Stimulated activated CD4-positive, alpha-beta T cell treated with anti-CD3 and anti-CD28 coated beads, Interleukin-1b, Interleukin-23, amount 100 ng/mL, for 48 hours (primary cell): ENCODE data around the gene ASPG.

Experiments
- DNase-seq: peaks from one replicate; pipeline ENCODE4 v3.0.0-alpha.2; 2020

ASPG gene

DNA sequence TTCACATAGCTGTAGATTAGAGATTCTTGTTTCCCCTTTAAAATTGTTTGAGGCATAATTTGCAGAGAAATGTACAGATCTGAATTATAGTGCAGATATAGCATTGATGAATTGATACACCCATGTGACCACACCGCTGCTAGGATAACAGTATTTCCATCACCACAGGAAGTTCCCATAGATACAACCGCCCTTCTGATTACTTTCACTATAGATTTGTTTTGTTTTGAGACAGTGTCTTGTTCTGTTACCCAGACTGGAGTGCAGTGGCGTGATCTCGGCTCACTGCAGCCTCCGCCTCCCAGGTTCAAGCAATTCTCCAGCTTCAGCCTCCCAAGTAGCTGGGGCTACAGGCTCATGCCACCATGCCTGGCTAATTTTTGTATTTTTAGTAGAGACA lies 8.8 kb upstream of the ASPG start:
- no peak for DNase-seq

DNA sequence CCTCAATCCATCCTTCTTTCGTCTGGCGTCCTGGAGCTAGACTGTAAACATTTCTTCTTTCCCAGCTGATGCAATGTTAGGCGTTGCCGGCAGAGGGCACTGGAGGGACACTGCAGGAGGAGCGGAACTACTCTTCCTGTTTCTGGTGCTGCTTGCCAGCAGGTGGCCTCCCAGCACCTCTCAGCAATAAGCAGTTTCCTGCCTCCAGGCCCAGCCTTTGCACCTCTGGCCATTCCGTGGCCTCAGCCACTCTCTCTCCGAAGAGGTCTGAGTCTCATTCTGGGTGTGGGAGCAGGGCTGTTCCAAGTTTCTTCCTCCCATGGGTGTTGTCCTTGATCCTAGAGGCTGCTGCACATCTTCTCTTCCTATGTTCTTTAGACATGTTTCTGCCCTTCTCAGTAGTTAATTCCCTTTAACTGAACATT lies 7.5 kb upstream of the ASPG start:
- DNase-seq = peak; percentile 88

DNA sequence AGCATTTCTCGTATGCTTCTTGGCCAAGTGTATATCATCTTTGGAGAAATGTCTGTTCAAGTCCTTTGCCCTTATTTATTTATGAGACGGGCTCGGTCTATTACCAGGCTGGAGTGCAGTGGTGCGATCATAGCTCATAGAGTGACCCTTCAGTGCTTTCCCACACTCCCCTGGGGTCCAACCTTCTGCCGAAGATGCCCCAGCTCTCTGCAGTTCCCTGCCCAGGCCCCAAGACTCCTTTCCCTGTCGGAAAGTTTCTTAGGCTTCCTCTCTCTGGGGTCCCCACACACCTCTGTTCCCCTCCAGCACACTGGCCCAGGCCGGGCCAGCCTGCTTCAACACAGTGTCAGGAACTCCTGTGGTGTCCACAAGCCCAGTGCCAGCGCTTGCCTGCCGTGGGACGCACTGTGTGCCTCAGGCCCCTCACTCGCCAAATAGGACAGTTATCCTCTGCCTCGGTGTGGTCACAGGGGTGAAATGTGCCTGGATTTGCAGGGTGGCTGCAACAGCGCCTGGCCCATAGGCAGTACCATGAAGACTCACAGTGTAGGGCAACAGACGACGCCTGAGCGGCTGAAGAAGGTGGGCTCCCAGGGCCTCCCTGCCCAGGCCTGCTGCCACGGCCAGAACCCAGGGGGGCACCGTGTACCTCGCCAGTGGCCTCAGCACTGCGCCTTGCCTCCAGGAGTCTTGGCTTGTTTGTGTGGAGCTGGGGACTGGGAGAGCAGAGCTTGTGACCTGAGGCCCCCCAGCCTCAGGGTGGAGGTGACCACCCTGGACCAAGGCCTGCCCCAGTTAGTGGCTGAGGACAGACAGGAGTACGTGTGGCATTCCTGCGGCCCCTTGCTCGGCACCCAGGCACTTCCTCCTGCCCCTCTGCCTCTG lies 4.9 kb upstream of the ASPG start:
- no peak for DNase-seq

DNA sequence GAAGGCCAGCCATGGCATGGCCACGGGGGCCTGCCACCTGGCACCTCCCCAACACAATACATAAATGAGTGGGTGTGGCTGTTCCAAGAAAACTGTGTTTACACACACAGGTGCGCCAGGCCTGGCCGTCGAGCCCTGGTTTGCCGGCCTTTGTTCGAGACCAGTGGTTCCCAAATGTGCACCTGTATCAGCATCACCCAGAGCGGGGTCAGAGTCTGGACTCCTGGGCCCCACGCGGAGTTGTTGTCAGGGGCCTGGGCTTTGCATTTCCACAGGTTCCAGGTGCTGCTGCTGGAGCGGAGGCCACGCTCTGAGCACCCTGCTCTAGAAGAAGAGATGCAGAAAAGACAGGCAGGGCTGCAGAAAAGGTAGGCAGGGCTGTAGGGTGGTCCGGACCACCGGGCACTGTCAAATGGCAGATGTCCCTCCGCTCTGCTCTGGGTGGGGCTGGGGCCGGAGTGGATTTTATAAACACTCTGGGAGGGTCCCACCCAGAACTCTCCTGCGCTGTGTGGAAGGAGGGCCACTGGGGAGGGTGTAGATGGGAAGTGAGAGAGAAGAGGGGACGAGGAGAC lies 4.2 kb upstream of the ASPG start:
- DNase-seq = no peak

DNA sequence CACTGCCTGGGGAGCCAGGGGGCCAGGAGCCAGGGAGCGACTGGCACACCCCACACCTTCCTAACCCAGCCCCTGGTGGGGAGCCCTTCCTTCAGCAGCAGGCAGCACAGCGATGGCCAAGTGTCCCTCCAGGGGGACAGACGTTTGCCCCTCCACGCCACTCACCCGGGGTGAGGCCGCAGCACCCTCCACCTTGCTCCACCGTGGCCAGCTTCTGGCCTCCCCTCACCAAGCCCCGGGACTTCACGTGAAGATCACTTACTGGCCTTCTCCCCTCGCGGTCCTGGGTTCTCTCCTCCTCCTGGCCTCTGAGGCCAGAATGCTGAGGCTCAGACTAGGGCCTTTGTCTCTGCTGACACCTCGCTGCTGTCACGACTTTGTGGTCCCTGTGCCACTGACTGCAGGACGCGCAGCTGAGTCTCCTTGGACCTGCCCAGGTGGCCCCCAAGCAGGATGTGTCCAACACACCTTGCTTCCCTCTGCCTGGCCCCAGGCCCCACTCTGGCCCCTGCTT lies 3.5 kb upstream of the ASPG start:
- no peak for DNase-seq

DNA sequence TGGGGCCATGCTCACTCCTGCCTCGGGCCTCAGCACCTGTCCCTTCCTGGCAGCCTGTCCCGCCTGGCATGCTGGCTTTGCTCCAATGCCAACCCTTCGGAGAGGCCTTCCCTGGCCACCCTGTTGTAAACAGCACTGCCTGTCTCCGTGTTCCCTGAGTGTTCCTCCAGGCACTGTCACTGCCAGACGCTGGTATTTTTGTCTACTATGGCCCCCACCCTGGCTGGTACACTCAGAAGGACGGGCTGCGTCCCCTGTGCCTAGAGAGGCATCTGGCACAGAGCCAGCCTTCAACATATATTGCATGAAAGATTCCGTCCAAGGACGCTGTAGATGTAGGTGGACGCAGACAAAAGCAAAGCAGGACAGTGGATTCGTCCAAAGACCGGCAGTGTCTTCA lies 2.7 kb upstream of the ASPG start:
- DNase-seq = no peak

DNA sequence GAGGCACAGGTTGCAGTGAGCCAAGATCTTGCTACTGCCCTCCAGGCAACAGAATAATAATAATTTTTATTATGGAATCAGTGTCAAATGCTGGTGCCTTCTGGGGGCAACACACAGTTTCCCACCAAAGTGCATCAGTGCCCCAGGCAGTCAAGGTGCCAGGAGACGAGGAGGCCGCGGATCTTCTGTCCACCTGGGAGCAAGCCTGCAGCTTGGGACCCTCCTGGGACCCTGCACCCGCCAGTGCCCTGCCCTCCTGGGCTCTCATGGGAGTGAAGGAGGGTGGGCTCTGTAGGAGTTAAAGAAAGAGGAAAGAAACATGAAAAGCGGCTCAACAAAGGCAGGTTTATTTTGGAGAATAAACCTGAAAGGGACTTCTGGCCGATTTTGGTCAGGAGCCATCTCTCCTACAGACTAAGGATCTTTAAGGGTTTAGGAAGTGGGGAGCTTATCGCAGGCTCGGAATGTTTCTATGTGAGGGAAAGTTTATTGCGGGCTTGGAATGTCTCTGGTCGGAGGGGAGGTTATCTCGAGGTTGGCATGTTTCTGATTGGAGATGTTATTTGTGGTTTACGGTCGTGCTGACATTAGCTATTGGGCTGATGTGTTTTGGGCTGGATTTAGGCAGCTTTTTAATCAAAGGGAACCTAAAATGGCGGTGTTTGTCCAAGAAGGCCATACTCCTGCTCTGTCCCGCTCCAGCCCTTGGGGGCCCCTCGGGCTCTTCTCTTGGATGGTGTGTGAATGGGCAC lies 1.1 kb upstream of the ASPG start:
- DNase-seq = no peak

DNA sequence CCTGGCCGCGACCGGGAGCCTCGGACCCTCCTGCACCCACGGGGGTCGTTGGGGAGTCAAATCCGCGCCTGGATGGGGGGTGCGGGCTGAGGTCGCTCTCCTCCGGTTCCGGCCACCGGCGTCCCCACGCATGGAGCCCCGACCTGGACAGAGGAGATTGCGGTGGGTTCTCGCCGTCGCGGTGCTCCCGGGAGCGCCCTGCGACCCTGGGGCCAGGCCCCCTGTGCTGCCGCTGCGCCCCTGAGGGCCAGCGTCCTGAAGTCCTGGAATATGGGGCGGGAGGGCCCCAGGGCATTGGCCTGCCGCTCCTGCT lies 345 bp downstream of the ASPG start:
- no peak for DNase-seq

DNA sequence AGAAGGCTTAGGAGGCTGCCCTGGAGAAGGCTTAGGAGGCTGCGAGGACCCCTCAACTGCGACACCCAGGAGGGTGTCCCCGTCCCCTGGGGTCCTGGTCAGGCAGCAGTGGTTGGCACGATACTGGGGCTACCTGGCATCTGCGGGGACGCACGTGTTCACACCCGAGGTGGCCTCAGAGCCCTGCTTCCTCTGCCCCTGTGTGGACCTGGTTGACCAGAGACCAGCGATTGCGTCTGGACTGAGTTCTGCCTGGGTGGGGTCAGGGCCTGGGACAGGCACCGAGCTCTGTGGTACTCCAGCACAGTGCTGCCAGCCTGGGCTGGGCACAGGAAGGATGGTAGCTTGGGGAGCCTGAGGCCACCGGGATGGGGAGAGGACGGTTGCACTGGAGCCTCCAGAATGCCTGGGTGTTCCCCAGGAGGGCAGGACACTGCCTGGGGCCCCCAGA lies 735 bp downstream of the ASPG start:
- no peak for DNase-seq

DNA sequence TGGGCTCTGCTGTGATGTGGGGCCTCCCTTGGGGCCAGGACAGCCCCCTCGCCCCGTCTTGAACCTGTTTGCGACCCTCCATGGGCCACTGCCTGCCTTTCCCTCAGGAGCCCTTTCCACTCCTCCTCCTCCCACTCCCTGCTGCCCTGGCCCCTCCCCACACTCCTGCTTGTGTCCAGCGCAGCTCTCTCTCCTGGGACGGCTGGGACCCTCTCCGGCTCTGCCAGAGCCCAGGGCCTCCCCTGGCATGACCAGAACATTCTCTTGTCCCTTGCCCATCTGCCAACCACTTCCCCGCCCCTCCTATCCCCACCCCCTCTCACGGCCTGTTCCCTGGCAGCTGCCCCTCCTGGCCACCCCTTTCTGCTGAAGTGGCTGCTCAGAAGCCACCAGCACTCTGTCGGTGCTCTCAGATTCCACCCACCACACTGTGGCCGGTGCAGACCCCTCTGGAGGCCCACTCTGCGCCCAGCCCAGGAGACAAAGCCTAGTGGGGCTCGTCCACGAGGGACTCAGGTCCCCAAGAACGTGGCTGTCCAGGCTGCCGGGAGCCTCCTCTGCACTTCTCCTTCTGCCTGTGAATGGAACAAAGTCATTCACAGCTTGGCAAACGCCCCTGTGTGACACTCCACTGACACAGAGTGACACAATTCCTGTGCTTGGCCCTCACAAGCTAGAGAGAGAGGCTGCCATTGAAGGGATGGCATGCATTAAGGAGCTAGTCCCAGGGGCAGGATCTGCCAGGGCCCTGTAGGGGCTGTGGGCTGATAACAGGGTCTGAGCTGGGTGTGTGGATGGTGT lies 1.4 kb downstream of the ASPG start:
- DNase-seq = no peak

DNA sequence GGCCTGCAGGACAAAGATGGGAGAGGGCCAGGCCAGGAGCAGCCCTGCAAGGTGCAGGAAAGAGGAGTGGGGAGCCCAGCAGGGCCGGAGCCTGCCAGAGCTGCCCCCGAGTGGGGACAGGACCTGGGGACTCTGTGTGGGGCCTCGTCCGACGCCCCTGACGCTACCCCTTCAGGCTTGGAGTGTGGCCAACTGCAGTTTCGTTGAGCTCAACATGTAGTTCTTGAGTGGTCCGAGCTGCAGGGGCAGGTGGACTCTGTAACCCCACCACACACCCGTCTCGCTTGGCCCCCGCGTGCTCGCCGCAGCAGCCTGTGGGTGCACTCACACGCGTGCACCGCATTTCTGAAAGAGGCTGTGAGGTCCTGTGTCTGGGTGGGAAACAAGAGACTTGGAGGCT lies 2.0 kb downstream of the ASPG start:
- DNase-seq = no peak

DNA sequence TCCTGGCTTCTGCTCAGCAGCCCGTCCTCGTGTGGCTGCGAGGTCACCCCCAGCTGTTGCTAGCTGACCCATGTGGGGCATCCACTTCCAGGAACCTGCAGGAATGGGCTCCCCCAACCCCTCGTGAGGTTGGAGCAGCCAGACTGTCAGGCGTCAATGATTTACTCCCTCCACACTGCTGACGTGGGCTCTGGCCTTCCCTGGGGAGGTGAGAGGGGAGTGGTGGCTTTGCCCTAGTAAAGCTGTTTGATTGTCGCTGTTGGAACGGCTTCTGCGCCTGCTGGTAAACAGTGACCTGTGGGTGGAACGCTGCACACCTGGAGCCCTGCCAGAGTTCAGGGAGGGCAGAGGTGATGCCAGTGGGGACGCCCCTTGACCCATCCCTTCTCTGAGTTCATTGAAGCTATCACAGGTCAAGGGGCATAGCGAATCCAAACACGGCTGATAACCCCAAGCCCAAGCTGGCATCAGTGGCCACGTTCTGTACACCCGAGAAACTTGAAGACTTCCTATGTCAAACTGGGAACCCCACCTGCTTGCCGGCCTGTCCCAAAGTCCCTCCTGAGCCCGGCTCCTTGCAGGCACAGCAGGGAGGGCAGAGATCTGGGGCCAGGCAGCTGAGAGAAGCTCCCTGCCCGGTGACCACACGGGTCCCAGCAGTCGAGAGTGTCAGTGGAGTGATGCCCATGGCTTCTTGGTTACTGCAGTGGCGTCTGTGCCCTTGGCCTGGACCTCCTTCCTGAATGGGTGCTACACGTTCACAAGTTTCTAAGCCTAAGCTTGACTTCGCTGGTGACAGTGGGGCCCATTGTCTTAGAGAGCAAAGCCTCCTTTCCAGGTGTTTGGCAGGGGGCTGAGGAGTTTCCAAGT lies 2.7 kb downstream of the ASPG start:
- DNase-seq = no peak

DNA sequence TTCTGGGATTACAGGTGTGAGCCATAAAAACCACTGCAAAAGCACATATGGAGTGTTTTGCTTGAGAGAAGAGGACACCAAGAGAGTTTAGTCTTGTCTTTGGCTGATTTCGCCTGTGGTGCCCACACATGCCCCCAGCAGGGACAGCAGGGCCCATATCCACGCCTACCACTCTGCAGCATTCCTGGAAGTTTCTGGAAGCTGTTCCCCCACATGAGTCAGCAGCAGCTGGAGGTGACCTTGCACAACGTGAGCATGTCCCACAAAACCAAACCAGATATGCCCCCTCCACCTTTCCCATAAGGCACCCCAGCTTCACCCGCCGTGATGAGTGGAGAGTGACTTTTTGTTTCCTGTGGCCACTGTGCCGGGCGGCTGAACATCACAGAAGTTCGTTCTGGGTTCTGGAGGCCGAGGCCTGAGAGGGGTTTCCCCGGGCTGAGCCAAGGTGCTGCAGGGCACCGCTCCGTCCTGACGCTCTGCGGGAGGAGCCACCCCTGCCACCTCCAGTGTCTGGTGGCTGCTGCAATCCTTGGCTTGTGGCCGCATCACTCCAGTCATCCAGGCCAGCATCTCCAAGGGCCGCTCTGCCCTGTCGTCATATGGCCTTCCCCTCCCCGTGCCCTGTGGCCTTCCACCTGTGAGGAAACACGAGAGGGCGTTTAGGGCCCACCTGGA lies 4.7 kb downstream of the ASPG start:
- no peak for DNase-seq

DNA sequence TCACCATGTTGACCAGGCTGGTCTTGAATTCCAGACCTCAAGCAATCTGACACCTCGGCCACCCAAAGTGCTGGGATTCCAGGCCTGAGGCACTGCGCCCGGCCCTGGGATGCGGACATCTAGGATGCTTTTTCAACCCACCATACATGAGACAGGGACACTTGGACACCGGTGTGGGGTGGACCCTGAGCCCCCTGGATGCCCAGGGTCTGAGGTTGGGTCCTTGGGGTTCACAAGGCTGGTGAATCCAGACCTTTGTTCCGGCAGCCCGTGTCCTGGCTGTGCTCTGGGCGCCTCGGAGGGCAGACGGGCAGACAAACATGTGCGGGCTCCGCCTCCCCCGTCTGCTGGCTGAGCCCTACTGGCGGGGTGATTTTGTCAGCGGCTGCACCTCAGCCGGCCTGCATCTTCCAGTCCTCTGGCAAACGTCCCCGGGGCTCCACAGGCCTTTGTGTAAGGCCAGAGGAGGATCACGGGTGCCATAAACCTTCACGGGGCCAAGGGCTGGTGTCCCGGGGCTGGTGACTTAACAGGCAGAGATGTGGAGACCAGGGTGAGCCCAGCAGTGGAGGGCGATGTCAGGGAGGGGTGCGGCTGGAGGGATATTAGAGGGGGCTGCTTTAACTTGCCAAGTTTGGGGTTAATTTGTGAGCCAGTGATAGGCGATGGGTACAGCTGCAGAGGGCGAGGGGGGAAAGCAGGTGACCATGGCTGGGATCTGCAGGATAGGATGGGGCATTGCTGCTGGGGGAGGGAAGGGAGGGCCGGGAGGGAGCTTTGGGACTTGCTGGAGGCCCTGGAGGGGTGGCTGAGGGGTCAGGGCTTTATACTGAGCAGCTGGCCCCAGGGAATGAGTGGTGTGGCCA lies 5.8 kb downstream of the ASPG start:
- DNase-seq = no peak

DNA sequence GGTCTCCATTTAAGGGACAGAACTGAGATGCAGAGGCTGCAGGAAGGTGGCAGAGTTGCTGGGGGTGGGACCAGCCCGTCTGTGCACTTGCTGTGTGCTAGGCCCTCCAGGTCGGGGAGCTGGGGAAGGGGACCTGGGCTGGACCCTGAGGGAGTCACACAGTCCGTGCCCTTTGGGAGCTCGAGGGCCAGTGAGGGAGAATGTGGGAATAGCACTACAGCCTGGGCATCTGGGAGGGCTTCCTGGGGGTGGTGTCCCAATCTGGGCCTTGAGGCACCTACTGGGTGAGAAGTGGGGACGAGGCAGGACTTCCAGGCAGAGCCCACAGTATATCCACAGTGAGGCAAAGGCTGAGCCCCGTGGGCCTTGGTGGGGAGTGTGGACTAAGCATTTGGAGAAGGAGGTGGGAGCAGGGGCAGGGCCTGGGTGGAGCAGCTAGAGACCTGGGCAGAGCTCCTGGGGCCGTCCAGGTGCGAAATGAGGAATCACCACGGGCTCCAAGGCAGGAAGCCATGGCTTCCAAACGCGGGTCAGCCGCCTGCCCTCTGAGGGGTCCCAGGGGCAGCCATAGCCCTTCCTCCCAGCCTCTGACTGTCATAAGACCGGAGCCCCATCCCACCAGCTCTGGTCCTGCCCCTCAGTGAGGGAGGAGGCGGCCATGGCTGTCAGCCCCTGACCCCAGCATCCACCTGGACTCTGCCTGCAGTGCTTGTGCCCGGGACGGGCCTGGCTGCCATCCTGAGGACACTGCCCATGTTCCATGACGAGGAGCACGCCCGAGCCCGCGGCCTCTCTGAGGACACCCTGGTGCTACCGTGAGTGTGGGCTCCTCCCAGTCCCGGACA lies 6.6 kb downstream of the ASPG start:
- no peak for DNase-seq

DNA sequence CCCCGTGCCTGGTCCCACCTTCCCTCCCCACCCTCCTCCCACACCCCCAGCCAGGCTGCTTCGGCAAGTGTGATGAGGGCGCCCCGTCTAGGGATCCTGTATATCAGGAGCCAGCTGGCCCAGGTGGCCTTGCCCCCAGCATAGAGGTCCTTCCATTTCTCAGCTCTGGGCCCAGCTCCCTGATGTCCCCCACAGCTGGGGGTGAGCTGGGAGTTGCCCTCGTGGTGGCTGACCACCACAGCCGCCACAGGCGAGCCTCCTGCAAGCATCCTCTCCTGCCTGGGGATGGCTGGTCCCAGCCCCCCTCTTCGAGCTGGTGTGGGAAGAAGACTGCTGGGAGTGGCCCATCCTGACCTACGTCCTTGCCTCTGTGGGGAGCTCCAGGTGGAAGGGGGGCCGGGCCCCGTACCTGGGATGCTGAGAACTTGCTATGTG lies 7.4 kb downstream of the ASPG start:
- DNase-seq = no peak

DNA sequence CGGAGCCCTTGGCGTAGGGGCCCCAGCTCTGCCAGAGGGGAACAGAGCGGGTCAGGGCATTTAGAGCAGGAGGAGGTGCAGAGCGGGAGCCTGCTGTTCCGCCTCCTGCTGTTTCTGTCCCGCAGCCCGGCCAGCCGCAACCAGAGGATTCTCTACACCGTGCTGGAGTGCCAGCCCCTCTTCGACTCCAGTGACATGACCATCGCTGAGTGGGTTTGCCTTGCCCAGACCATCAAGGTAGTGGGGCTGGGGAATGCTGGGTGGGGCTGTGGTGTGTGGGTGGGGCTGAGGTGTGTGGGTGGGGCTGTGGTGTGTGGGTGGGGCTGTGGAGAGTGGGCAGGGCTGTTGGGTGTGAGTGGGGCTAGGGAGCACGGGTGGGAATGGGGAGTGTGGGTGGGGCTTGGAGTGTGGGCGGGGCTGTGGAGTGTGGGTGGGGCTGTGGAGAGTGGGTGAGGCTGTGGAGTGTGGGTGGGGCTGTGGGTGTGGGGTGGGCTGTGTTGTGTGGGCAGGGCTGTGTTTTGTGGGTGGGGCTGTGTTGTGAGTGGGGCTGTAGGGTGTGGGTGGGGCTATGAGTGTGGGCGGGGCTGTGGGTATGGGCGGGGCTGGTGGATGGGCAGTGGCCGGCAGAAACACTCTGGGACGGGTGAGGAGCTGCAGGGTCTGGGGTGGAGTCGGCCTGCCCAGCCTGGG lies 8.0 kb downstream of the ASPG start:
- no peak for DNase-seq

DNA sequence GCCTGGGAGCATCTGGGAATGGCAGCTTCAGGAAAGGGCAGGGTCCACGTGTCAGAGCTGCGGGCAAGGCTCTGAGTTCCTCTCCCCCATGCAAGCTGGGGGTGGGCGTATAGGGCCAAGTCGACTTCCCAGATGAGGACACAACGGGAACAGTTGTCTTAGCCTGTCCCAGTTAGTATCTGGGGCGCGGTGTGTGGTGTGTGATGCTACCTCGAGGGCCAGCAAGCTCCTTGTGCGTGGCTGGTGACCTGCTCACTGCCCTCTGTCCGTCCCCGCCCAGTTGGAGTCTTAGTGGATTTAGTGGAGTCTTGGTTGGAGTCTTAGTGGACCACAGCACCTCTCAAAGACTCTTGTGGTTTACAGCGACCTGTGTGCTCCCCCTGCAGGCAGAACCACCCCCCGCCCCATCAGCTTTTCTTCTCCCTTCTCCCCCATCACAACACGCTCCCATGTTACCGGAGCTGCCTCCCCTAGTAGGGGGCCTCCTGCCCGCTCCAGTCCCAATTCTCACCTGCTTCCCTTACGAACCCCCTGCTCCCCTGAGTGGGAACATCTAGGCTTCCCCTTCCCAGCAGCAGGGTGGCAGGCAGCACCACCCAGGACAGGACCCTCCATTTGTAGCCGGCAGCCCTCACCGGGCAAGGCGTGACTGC lies 8.7 kb downstream of the ASPG start:
- no peak for DNase-seq
